HG02943 (cell line): ENCODE measurements around the gene STX10.

Source experiments
- ATAC-seq: cut with Tn5 transposase; IDR thresholded peaks from one replicate; pipeline ENCODE4 v1.9.1; 2021; ENCODE audit warnings: mild to moderate bottlenecking, low read depth, moderate library complexity; ENCODE audit not compliant: unreplicated experiment

STX10 gene

GRCh38 chr19:13122275-13122878 is 27.8 kb downstream of the STX10 start:
- ATAC-seq: no peak

GRCh38 chr19:13121551-13122274 is 28.5 kb downstream of the STX10 start:
- ATAC-seq: no peak

- no peak for ATAC-seq
Measured at GRCh38 chr19:13120817-13121216, 29.4 kb downstream of the STX10 start.

- ATAC-seq: no peak
Measured at GRCh38 chr19:13120031-13120430, 30.1 kb downstream of the STX10 start.

GRCh38 chr19:13119627-13120026 is 30.5 kb downstream of the STX10 start:
- ATAC-seq: no peak

GRCh38 chr19:13118424-13119193 is 31.6 kb downstream of the STX10 start:
- no peak for ATAC-seq

- no peak for ATAC-seq
Measured at GRCh38 chr19:13117772-13118423, 32.3 kb downstream of the STX10 start, which contains the start of gene NACC1. Gene NACC1 (plus strand): TSS chr19:13118264. CDS start chr19:13135208, 16,944 bp downstream.

GRCh38 chr19:13117176-13117771 is 32.9 kb downstream of the STX10 start:
- ATAC-seq: no peak

GRCh38 chr19:13116282-13117175 is 33.6 kb downstream of the STX10 start, which contains the start of gene TRMT1:
Gene TRMT1 (minus strand): TSS chr19:13116740. CDS start chr19:13116399, 341 bp downstream.
- ATAC-seq: peak; percentile 57

- ATAC-seq: no peak
Measured at GRCh38 chr19:13115936-13116281, 34.3 kb downstream of the STX10 start.

- ATAC-seq: no peak
Measured at GRCh38 chr19:13112555-13112954, 37.6 kb downstream of the STX10 start.

GRCh38 chr19:13110099-13110610 is 40.0 kb downstream of the STX10 start:
- ATAC-seq: no peak

- no peak for ATAC-seq
Measured at GRCh38 chr19:13109361-13110098, 40.6 kb downstream of the STX10 start.

- ATAC-seq: no peak
Measured at GRCh38 chr19:13104848-13105711, 45.1 kb downstream of the STX10 start.

GRCh38 chr19:13104360-13104847 is 45.8 kb downstream of the STX10 start:
- ATAC-seq: no peak

GRCh38 chr19:13103581-13104359 is 46.4 kb downstream of the STX10 start:
- ATAC-seq: no peak
